Endometrial microvascular endothelial cells (primary cell): ENCODE results near the gene NLGN2. TPM values are rescaled to one million over a fixed set of nuclear protein-coding genes. Genes with fewer than 3 reads are reported as not detected.

Experiments
- in situ Hi-C: cut with HindIII; loops from 2 replicates; pipeline ENCODE4 v1.10.0; 2017; ENCODE audit warnings: low sequenced_read_pairs, low pct_unique_long_range_greater_than_20kb; ENCODE audit errors: inconsistent ontology term
- total RNA-seq: library from RNA; depleted of rRNA; stranded (reverse); fragments of >200 nt; gene quantifications from one replicate; pipeline ENCODE4 v1.2.3, GENCODE V29; 2015; ENCODE audit errors: inconsistent ontology term

Gene NLGN2
- total RNA-seq, 1 donor from 2014 or later: 3.4 TPM

DNA sequence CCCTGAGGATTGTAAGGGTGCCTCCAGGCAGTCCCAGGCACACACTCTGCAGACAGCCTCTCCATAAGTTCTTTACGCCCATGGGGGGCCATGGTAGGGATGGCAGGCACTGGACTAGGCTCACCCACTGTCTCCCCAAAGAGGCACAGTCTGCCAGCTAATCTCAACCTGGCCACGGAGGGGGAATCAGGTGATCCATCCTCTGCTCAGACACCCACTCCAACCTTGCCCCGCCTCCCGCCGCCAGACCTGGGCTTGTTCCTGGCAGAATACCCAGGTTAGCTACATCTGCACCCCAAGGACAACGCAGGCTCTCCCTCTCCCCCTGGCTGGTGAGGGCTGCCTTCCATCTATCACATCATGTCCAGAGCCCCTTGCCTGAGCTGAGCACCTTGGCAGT, 1.2 kb downstream of the NLGN2 start:
- in situ Hi-C loops: no loop called here

DNA sequence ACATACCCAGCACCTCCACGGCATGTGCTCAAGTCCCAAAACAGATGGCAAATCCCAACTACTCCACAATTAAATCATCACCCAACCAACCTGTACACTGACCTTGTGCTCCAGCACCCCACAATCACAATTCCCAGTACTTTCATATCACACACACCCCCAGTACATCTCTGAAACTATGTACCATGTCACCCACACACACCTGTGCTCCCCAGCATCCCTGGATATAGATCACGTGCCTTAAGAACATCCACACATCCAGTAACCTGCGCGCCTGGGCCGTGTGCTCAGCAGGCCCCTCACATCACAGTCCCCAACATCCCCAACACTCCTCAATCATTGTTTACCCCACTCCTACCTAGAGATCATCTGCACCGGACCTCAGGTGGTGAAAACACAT, 2.1 kb downstream of the NLGN2 start:
- in situ Hi-C loops: no loop called here

DNA sequence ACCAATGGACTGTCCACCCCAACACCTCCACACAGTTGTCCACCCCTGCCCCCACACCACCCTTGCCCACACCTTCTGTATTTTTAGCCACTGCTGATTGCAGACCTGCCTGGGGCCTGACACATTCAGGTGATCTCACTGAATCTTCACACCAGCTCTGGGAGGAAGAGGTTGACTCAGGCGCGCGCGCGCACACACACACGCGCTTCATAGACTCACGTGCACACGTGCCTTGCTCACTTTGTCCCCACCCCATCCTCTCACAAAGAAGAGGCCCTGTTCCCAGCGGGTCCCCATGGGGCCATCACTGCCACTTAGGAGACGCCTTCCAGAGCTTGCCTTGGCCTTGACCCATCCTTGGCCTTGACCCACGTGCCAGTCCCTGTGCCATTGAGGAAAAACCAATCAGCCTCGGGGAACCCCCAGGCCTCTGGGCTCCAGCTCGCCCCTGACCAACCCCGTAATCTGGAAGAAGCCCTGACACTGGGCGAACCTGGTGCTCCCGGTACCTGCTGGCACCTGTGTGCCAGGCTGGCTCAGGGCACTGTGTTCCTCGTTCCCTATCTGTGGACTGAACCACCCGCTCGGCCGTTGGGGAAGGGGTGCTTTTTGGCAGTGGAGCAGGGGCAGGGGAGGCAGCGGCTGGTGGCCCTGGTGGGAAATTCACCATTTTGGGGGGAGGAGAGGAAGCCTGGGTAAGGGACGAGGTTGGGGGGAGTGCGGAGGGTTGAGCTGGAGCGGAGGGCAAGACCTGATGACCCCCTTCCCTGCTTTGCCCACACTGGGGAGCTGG, 3.2 kb downstream of the NLGN2 start:
- in situ Hi-C loops: no loop called here

DNA sequence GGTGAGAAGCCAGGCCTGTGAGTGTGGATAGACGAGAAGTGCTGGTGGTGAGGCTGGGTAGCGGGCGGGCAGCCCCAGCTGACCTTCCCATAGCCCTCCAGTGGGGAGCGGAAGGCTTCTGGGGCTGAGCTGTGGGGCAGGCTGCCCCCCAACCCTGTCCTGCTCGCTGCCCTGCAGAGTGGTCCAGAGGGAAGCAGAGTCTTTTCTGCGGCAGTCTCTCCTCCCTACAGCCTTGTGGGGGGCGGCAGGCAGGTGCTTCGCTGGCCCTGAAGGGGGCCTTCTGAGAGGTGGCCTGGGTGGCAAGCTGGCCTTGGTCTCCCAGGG, 3.7 kb downstream of the NLGN2 start:
- in situ Hi-C loops: no loop called here

DNA sequence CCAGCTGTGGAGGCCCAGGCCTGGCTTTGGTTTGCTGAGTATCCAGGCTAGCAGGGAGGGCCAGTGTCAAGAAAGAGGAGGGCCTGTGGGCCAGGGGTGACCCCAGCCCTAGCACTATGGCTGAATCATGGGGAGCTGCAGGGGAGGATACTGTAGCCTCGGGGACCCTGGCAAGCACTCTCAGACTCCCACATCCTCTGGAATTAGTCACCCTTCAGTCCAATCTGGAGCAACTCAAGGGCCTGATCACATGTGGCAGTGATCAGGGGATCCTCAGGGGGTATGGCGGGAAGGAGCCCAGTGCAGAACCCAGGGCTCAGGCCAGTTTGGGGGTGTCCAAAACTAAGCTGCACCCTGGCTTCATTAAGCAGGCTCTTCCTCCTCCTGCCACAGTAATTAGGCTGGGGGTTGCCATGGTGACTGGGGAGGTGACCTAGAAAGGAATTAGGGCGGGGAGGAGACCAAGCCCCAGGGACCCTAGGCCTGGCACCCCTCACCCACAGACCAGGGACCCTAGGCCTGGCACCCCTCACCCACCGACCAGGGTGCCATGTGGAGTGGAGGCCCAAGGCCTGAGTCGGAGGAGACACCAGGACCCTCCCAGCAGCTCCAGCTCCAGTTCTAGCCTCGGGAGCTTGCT, 5.8 kb downstream of the NLGN2 start:
- in situ Hi-C loops: no loop called here

DNA sequence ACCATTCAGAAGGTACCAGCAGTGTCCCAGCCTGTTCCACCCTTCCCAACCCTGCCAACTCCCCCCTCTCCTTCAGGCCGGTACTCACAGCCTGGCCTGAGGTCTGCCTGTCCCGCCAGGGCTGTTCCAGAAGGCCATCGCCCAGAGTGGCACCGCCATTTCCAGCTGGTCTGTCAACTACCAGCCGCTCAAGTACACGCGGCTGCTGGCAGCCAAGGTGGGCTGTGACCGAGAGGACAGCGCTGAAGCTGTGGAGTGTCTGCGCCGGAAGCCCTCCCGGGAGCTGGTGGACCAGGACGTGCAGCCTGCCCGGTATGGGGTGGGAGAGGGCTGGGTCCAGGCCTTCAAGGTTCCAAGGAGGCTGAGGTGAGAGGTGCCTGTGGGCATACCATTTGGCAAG, 7.2 kb downstream of the NLGN2 start:
- in situ Hi-C loops: no loop called here

DNA sequence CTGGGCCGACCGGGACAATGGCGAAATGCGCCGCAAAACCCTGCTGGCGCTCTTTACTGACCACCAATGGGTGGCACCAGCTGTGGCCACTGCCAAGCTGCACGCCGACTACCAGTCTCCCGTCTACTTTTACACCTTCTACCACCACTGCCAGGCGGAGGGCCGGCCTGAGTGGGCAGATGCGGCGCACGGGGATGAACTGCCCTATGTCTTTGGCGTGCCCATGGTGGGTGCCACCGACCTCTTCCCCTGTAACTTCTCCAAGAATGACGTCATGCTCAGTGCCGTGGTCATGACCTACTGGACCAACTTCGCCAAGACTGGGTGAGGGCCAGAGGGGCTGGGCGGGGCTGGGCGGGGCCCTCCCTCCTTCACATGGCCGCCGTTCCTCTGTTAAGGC, 8.1 kb downstream of the NLGN2 start:
- in situ Hi-C loops: no loop called here

DNA sequence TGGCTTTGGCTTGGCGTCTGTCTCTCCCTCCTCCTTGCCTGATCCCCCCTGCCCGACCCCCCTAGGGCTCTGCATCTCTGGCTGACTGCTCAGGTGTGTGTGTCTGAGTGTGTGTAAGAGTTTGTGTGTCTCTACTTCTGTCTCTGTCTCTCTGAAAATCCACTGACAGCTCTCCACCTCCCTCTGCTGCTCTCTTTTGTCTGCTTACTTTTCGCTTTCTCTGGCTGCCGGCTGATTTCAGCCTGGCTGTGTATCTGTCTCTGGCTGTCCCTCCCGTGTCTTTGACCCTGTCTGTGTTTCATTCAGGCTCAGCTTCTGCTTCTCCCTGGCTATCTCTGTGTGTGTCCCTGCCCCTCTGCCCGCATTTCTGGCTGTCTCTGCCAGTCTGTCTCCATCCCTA, 8.7 kb downstream of the NLGN2 start:
- in situ Hi-C loops: no loop called here

DNA sequence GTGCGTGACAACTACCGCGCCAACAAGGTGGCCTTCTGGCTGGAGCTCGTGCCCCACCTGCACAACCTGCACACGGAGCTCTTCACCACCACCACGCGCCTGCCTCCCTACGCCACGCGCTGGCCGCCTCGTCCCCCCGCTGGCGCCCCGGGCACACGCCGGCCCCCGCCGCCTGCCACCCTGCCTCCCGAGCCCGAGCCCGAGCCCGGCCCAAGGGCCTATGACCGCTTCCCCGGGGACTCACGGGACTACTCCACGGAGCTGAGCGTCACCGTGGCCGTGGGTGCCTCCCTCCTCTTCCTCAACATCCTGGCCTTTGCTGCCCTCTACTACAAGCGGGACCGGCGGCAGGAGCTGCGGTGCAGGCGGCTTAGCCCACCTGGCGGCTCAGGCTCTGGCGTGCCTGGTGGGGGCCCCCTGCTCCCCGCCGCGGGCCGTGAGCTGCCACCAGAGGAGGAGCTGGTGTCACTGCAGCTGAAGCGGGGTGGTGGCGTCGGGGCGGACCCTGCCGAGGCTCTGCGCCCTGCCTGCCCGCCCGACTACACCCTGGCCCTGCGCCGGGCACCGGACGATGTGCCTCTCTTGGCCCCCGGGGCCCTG, 9.5 kb downstream of the NLGN2 start:
- in situ Hi-C loops: no loop called here

DNA sequence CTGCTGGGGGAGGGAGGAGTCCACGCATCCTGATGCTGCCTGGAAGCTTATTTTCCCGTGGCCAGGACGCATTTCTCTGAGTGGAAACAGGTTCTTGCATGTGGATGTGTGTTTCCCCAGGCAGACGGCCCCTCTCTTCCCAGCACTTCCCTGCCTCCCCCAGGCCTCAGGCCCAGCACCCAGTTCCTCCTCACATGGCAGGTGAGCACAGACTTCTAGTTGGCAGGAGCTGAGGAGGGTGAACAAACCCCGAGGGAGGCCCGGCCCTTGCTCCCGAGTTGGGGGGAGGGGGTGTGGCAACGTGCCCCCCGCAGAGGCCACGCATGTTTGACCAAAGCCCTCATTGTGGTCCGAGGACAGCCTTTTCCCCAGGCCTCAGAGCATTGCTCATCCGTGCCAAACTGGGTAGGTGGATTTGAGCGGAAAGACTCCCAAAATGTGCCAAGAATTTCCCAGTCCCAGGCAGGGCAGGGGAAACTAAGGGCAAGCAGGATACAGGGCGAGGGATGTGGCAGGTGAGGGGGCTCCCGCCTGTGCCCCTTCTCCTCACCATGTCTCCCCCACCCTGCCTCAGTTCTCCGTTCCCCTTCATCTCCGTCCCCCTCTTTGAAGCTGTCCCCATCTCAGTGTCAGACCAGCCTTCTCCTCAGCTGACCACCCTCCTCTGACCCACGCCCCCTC, 11.0 kb downstream of the NLGN2 start:
- in situ Hi-C loops: no loop called here

DNA sequence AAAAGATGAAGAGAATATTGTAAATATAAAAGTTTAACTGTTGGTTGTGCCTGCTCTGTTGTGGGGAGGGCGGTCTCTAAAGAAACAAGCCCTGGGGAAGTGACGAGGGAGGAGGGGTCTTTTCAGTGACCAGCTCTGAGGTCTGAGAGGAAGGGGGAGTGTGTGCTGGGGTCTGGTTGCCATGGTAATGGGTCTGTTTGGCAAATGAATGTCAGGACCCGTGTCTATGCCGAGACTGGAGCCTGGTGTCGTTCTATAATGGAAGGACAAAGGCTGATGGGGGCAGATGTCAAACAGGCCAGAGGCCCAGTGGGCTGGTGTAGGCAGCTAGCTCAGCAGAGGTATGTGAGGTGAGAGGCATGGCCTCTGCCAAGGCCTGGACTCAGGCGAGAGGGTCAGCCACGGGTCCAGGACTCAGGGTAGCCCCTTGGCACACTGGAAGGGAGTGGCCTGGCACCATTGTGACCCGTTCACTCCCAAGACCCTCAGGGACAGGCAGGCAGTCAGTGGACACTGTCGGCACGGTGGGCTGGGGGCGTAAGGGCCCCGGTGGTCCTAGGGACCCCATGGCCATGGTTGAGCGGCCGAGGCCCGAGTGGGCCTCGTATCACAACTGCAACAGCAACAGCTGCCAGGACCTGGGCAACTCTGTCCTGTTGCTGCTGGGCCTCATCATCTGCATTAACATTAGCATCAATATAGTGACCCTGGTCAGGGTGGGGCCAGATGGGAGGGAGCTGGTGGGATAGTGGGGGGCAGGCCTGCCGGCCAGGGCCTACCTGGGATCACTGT, 12.4 kb downstream of the NLGN2 start, which contains the start of gene SPEM1:
SPEM1 (plus strand) TSS at position 506 of the 792 bp plus-strand sequence; CDS start at position 567, 61 bp downstream.
- in situ Hi-C loops: no loop called here

DNA sequence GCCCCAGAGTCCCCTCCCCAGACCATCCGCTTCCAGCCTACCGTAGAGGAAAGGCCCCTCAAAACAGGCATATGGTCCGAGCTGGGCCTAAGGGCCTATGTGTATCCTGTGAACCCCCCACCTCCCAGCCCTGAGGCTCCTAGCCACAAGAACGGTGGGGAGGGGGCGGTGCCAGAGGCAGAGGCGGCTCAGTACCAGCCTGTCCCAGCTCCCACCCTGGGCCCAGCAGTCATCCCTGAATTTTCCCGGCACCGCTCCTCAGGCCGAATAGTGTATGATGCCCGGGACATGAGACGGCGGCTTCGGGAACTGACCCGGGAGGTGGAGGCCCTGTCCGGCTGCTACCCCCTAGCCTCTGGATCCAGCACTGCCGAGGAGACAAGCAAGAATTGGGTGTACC, 13.5 kb downstream of the NLGN2 start:
- in situ Hi-C loops: no loop called here

DNA sequence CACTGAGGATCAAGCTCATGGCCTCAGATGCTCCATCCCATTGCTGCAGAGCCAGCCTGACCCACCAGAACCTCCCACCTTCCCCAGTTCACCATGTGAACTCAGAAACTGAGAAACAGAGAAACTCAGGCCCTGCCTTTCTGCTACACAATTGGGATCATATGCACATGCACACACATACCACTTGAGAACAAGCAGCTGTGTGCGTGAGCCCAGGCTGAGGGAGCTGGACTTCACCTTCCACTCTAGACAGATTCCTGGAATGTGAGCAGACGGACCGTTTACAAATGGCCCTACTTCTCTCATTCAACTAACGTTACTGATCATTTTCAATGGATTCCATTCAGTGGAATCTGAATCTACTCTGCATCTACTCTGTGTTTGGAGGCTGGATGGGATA, 16.0 kb downstream of the NLGN2 start:
- in situ Hi-C loops: no loop called here

DNA sequence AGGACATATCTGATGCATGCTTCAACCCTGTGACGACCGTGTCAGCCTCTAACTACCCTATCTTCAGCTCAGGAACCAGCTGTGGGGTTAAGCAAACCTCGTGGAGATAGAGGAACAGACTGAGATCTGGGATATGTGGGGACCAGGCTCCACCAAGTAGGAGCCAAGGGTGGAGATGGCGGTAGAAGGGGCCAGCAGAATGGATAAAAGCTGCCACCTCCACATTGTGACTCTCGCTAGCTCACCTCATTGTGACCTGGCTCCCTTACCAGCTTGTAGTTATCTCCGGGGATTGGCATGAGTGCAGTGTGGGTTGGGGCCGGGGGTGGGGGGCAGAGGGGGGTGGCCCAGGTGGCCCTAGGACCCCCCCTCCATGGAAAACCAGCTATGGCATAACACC, 17.7 kb downstream of the NLGN2 start, which contains the start of gene SPEM2:
SPEM2 (plus strand) TSS at position 301 of the 400 bp plus-strand sequence; CDS start at position 374, 73 bp downstream.
- in situ Hi-C loops: no loop called here

DNA sequence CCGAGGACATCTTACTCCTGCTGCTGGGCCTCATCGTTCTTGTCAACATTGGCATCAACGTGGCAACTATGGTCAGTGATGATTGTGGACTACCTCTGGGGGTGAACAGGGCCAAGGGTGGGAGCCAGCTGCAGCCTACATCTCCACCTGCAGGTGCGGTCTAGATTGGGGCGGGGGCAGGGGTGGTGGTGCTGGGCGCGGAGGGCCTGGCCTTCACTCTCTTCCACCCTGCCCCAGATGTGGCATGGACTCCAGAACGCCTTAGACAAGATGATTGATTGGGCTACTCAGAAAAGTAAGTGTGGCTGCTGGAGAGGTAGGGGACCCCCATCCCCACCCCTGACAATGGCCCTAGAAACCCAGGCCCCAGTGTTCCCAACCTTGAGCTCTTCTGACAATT, 18.1 kb downstream of the NLGN2 start:
- in situ Hi-C loops: no loop called here

DNA sequence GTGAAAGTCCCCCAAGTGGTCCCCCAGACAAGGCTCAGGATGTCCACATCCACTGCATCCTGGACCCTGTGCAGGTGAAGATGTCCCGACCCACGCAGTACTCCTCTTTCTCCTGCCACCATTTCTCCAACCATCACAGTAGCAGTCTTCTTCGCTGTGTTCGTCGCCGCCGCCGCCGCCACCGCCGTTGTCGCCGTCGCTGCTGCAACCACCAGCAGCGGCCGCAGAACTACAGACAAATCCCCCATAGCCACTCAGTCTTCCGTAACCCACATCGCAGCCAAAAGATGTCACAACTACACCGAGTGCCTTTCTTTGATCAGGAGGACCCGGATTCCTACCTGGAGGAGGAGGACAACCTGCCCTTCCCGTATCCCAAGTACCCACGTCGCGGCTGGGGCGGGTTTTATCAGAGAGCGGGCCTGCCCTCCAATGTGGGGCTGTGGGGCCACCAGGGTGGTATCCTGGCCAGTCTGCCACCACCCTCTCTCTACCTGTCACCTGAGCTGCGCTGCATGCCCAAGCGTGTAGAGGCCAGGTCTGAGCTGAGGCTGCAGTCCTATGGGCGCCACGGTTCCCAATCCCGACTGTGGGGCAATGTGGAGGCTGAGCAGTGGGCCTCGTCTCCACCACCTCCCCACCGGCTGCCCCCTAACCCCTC, 18.7 kb downstream of the NLGN2 start:
- in situ Hi-C loops: no loop called here

DNA sequence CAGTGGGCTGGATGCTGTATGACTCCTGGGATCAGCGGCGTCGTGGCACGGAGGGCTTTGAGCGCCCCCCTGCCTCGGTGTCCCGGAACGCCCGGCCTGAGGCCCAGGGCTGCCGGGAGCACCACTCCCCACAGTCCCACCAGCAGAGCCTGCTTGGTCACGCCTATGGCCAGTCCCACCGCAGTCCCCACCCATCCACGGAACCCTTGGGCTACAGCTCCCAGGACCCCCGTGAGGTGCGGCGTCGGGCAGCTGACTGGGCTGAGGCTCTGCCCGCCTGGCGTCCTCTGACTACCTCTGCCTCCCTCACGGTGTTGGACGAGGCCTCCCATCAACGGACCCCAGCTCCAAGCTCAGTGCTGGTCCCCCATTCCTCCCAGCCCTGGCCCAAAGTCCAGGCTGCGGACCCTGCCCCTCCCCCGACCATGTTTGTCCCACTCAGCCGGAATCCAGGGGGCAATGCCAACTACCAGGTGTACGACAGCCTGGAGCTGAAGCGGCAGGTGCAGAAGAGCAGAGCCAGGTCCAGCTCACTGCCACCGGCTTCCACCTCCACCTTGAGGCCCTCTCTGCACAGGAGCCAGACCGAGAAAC, 19.3 kb downstream of the NLGN2 start:
- in situ Hi-C loops: no loop called here

DNA sequence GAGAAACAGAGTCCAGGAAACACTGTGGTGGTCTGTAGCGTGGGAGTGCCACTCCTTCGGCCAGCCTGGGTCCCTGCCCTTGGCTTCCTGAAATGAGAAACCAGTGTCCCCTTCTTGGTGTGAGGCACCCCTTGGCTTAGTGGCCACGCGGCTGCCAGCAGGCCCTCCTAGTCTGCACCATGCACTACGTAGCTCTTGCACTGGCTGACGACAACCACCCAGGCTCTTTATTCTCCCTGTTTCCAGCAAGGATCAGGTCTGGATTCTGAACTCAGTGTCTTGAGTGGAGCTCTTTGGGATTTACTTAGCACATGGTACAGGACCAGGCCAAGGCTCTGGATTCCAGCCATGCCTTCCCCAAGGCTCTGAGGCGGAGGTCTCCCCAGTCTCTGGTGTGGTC, 19.9 kb downstream of the NLGN2 start:
- in situ Hi-C loops: no loop called here
